Metanephros (tissue), 1 donor: ENCODE results near the gene KRTAP2-3. TPM values are rescaled to one million over a fixed set of nuclear protein-coding genes. Genes with fewer than 3 reads are reported as not detected.

Experiments used
- total RNA-seq: library from RNA; depleted of rRNA; stranded (reverse); fragments of >200 nt; gene quantifications from one replicate; pipeline ENCODE4 v1.2.3, GENCODE V29; 2014

The KRTAP2-3 gene
- total RNA-seq = not detected

GRCh38 chr17:41060052-41060604 lies at the start of gene KRTAP2-3:
TSS of gene KRTAP2-3 (minus strand) at chr17:41060114. CDS start at chr17:41060050, 64 bp downstream.

GRCh38 chr17:41105347-41105746 lies 45.4 kb upstream of the KRTAP2-3 start, which contains the start of gene KRTAP4-9:
TSS of gene KRTAP4-9 (plus strand) at chr17:41105389. CDS start at chr17:41105389, 0 bp downstream.

GRCh38 chr17:41101586-41102259 lies 41.8 kb upstream of the KRTAP2-3 start, which contains the start of gene KRTAP4-16:
TSS of gene KRTAP4-16 (minus strand) at chr17:41102209. CDS start at chr17:41102209, 0 bp downstream.

GRCh38 chr17:41098042-41098441 lies 38.1 kb upstream of the KRTAP2-3 start, which contains the start of gene KRTAP4-8:
TSS of gene KRTAP4-8 (minus strand) at chr17:41098142. CDS start at chr17:41098084, 58 bp downstream.

GRCh38 chr17:41084100-41084856 lies 24.4 kb upstream of the KRTAP2-3 start, which contains the start of gene KRTAP4-7:
TSS of gene KRTAP4-7 (plus strand) at chr17:41084150. CDS start at chr17:41084207, 57 bp downstream.

GRCh38 chr17:41065829-41066624 lies 6.1 kb upstream of the KRTAP2-3 start, which contains the start of gene KRTAP2-4:
TSS of gene KRTAP2-4 (minus strand) at chr17:41065879. CDS start at chr17:41065845, 34 bp downstream.

GRCh38 chr17:41055130-41055529 lies 4.8 kb downstream of the KRTAP2-3 start, which contains the start of gene KRTAP2-2:
TSS of gene KRTAP2-2 (minus strand) at chr17:41055230. CDS start at chr17:41055211, 19 bp downstream.

GRCh38 chr17:41046735-41047465 lies 13.0 kb downstream of the KRTAP2-3 start, which contains the start of gene KRTAP2-1:
TSS of gene KRTAP2-1 (minus strand) at chr17:41047316. CDS start at chr17:41047267, 49 bp downstream.

GRCh38 chr17:41040783-41041571 lies 18.9 kb downstream of the KRTAP2-3 start, which contains the start of gene KRTAP1-1:
TSS of gene KRTAP1-1 (minus strand) at chr17:41041450. CDS start at chr17:41041397, 53 bp downstream.

GRCh38 chr17:41034346-41034935 lies 25.5 kb downstream of the KRTAP2-3 start, which contains the start of gene KRTAP1-3:
TSS of gene KRTAP1-3 (minus strand) at chr17:41034874. CDS start at chr17:41034821, 53 bp downstream.

GRCh38 chr17:41029633-41030245 lies 30.2 kb downstream of the KRTAP2-3 start, which contains the start of gene KRTAP1-4:
TSS of gene KRTAP1-4 (minus strand) at chr17:41030195. CDS start at chr17:41030078, 117 bp downstream.

GRCh38 chr17:41026715-41027471 lies 33.0 kb downstream of the KRTAP2-3 start, which contains the start of gene KRTAP1-5:
TSS of gene KRTAP1-5 (minus strand) at chr17:41027208. CDS start at chr17:41027155, 53 bp downstream.

Other genes starting within 250 kb of the KRTAP2-3 start
- 6.9 TPM for gene KRT10, start 237.5 kb downstream of the KRTAP2-3 start, total RNA-seq
- not detected for gene KRT12, start 192.9 kb downstream of the KRTAP2-3 start, total RNA-seq
- 0.23 TPM for gene KRT20, start 174.9 kb downstream of the KRTAP2-3 start, total RNA-seq
- 1.3 TPM for gene KRT23, start 122.5 kb downstream of the KRTAP2-3 start, total RNA-seq
- gene KRT39, start 93.2 kb downstream of the KRTAP2-3 start, total RNA-seq = 0.18 TPM
- gene KRT40, start 75.8 kb downstream of the KRTAP2-3 start, total RNA-seq = 0.23 TPM
- gene KRTAP3-3, start 66.0 kb downstream of the KRTAP2-3 start, total RNA-seq = not detected
- gene KRTAP3-2, start 60.2 kb downstream of the KRTAP2-3 start, total RNA-seq = not detected
- gene KRTAP3-1, start 51.0 kb downstream of the KRTAP2-3 start, total RNA-seq = not detected
- not detected for gene KRTAP1-5, start 32.9 kb downstream of the KRTAP2-3 start, total RNA-seq
- gene KRTAP1-4, start 29.9 kb downstream of the KRTAP2-3 start, total RNA-seq = not detected
- gene KRTAP1-3, start 25.2 kb downstream of the KRTAP2-3 start, total RNA-seq = not detected
- gene KRTAP1-1, start 18.7 kb downstream of the KRTAP2-3 start, total RNA-seq = not detected
- gene KRTAP2-1, start 12.8 kb downstream of the KRTAP2-3 start, total RNA-seq = not detected
- not detected for gene KRTAP2-2, start 4.9 kb downstream of the KRTAP2-3 start, total RNA-seq
- not detected for gene KRTAP2-4, start 5.8 kb upstream of the KRTAP2-3 start, total RNA-seq
- not detected for gene KRTAP4-7, start 24.0 kb upstream of the KRTAP2-3 start, total RNA-seq
- gene KRTAP4-8, start 38.0 kb upstream of the KRTAP2-3 start, total RNA-seq = not detected
- gene KRTAP4-16, start 42.1 kb upstream of the KRTAP2-3 start, total RNA-seq = not detected
- not detected for gene KRTAP4-9, start 45.3 kb upstream of the KRTAP2-3 start, total RNA-seq
- not detected for gene KRTAP4-11, start 58.3 kb upstream of the KRTAP2-3 start, total RNA-seq
- gene KRTAP4-12, start 64.1 kb upstream of the KRTAP2-3 start, total RNA-seq = not detected
- not detected for gene KRTAP4-6, start 80.4 kb upstream of the KRTAP2-3 start, total RNA-seq
- gene KRTAP4-5, start 89.7 kb upstream of the KRTAP2-3 start, total RNA-seq = not detected
- not detected for gene KRTAP4-4, start 100.6 kb upstream of the KRTAP2-3 start, total RNA-seq
- not detected for gene KRTAP4-3, start 108.1 kb upstream of the KRTAP2-3 start, total RNA-seq
- not detected for gene KRTAP4-2, start 118.1 kb upstream of the KRTAP2-3 start, total RNA-seq
- not detected for gene KRTAP4-1, start 124.8 kb upstream of the KRTAP2-3 start, total RNA-seq
- gene KRTAP9-1, start 129.8 kb upstream of the KRTAP2-3 start, total RNA-seq = not detected
- not detected for gene KRTAP9-2, start 166.5 kb upstream of the KRTAP2-3 start, total RNA-seq
- not detected for gene KRTAP9-3, start 172.3 kb upstream of the KRTAP2-3 start, total RNA-seq
- gene KRTAP9-8, start 177.9 kb upstream of the KRTAP2-3 start, total RNA-seq = not detected
- gene KRTAP9-4, start 189.6 kb upstream of the KRTAP2-3 start, total RNA-seq = not detected
- gene KRTAP9-9, start 195.3 kb upstream of the KRTAP2-3 start, total RNA-seq = not detected
- not detected for gene KRTAP9-6, start 205.3 kb upstream of the KRTAP2-3 start, total RNA-seq
- gene KRTAP9-7, start 215.6 kb upstream of the KRTAP2-3 start, total RNA-seq = not detected
- not detected for gene KRTAP29-1, start 242.7 kb upstream of the KRTAP2-3 start, total RNA-seq
- not detected for gene KRTAP16-1, start 249.2 kb upstream of the KRTAP2-3 start, total RNA-seq